ENCODE results near the gene EDNRA. TPM values are rescaled to one million over a fixed set of nuclear protein-coding genes. Genes with fewer than 3 reads are reported as not detected.

Gene EDNRA
- total and polyA plus RNA-seq, 9 of the 15 experiments (the other 6 are each of a cell fraction or from before 2014, with no cell fraction given) = not detected

DNA sequence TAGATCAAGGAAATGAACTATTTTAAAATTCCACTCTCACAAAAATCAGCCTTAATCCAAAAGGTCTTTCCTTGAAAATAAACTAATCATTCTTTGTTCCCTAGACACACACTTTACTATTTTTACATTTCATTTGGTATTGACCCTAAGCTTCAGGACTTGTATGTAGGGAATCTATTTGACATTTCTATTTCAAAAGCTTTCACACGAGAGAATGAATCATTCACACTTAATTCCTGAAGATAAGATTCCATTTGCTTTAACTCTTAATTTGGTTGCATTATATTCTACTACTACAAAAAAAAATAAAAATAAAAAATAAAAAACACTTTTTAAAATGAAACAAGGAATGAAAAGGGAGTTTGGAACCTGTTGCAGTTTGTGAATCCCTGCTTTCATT, 43.7 kb downstream of the EDNRA start:
- 0% methylated on average over 1 of the region's 1 CpG for WGBS (ENCODE audit: insufficient coverage, low coverage, missing lambda C conversion rate)
- no peaks in the 10 kb centered on the region for H3K79me2 ChIP-seq (ENCODE audit: control insufficient read depth, insufficient read depth, low read length)
- no peak overlapping the region for H3K27ac ChIP-seq (ENCODE audit: extremely low read depth, low read depth, low read length)
- no peaks in the 10 kb centered on the region for H3K27me3 ChIP-seq (ENCODE audit: control insufficient read depth in 2 of 2, insufficient read depth in 2 of 2, low read length in 2 of 2)
- no peak overlapping the region for H3K4me3 ChIP-seq
- POLR2A ChIA-PET = no interaction called here
- no peaks in the 10 kb centered on the region for H4K20me1 ChIP-seq (replicated peaks; ENCODE audit: control insufficient read depth, insufficient read depth, low read length)
- TF ChIP-seq, protein P1, sequence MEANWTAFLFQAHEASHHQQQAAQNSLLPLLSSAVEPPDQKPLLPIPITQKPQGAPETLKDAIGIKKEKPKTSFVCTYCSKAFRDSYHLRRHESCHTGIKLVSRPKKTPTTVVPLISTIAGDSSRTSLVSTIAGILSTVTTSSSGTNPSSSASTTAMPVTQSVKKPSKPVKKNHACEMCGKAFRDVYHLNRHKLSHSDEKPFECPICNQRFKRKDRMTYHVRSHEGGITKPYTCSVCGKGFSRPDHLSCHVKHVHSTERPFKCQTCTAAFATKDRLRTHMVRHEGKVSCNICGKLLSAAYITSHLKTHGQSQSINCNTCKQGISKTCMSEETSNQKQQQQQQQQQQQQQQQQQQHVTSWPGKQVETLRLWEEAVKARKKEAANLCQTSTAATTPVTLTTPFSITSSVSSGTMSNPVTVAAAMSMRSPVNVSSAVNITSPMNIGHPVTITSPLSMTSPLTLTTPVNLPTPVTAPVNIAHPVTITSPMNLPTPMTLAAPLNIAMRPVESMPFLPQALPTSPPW (CRISPR knock-in tag; IDR thresholded peaks at IDR 0.05) = no peak
- TF ChIP-seq TRIM24 (IDR thresholded peaks at IDR 0.05) (no peak), ZNF239 (CRISPR knock-in tag; IDR thresholded peaks at IDR 0.05) (no peak), MYBL2 (IDR thresholded peaks at IDR 0.05; ENCODE audit: low read depth) (no peak), MYBL2 (CRISPR knock-in tag; IDR thresholded peaks at IDR 0.05; ENCODE audit: borderline replicate concordance) (no peak), ZNF444 (CRISPR knock-in tag; IDR thresholded peaks at IDR 0.05) (no peak), ETV1 (tag; conservative IDR thresholded peaks at IDR 0.05; ENCODE audit: low read depth) (no peak), ZNF431 (CRISPR knock-in tag; IDR thresholded peaks at IDR 0.05) (no peak)
- ATAC-seq = no peak
- no TSS peak for BruUV-seq (replicated peaks)
- no peaks in the 10 kb centered on the region for H3K4me1 ChIP-seq (replicated peaks in 1 of 2; ENCODE audit: control insufficient read depth in 2 of 2, insufficient read depth in 2 of 2, low read length in 2 of 2)
- no peak for DNase-seq (ENCODE audit: extremely low read depth in 1 of 4, low spot score in 3 of 4)
- H3K36me3 ChIP-seq (ENCODE audit: control insufficient read depth, insufficient read depth, low read length) = no peaks in the 10 kb centered on the region
- H3K9me1 ChIP-seq (ENCODE audit: control insufficient read depth, insufficient read depth, low read length) = no peaks in the 10 kb centered on the region
- FAIRE-seq = no peak
- CTCF ChIA-PET (ENCODE audit: low intra/inter-chr PET ratio) = no interaction called here
- no peak overlapping the region for H3K9ac ChIP-seq (ENCODE audit: insufficient read depth in 1 of 2, low read depth in 2 of 2, low read length in 2 of 2)
- H2AFZ ChIP-seq (ENCODE audit: low read depth, low read length) = no peak overlapping the region
- no peaks in the 10 kb centered on the region for H3K9me3 ChIP-seq (replicated peaks; ENCODE audit: control insufficient read depth, insufficient read depth, low read depth, low read length)
- no peak overlapping the region for H3K4me2 ChIP-seq (ENCODE audit: insufficient read depth, low read length)
- intact Hi-C loops (cut with micrococcal nuclease) (loop anchor here (10.0 kb wide), 1 partner anchor 170 kb away; no protein-coding TSS in a partner anchor), in situ Hi-C loops (cut with MboI) (no loop called here)
